CD14-positive monocyte (primary cell): ENCODE results near the gene PSMC1. TPM values are rescaled to one million over a fixed set of nuclear protein-coding genes. Genes with fewer than 3 reads are reported as not detected.
A peak's percentile ranks its signal among the peaks of the same experiment; 100 is the strongest.

ENCODE experiments used
- DNase-seq, 3 donors: peaks; one replicate each; pipeline ENCODE4 v3.0.0-alpha.2; 2011 to 2022
- H2AFZ ChIP-seq: 2 replicates; pipeline ENCODE4 v1.6.0; 2012; ENCODE audit warnings: mild to moderate bottlenecking, low read depth, low read length, inconsistent platforms; ENCODE audit not compliant: insufficient read depth, poor library complexity, severe bottlenecking
- H3K27ac ChIP-seq, 2 donors: 1 replicate in 1 of 2; 2 replicates in 1 of 2; pipeline ENCODE4 v1.5.1; 2012 to 2013; ENCODE audit warnings: low read length in 2 of 2, control low read depth in 1 of 2, inconsistent platforms in 1 of 2, low read depth in 1 of 2, mild to moderate bottlenecking in 1 of 2
- H3K27me3 ChIP-seq, 2 donors: one replicate each; pipeline versions ENCODE4 v1.6.0 to v1.6.1; 2011 to 2013; ENCODE audit warnings: low read length in 2 of 2; ENCODE audit not compliant: control insufficient read depth in 2 of 2, insufficient read depth in 2 of 2
- H3K36me3 ChIP-seq, 2 donors: replicated peaks in 1 of 2; 1 replicate in 1 of 2; 2 replicates in 1 of 2; pipeline versions ENCODE4 v1.5.1 to v1.6.1; 2012 to 2013; ENCODE audit warnings: low read length in 2 of 2, control low read depth in 1 of 2, inconsistent platforms in 1 of 2, mild to moderate bottlenecking in 1 of 2; ENCODE audit not compliant: insufficient read depth in 2 of 2, control insufficient read depth in 1 of 2
- H3K4me1 ChIP-seq, 2 donors: 1 replicate in 1 of 2; 2 replicates in 1 of 2; pipeline versions ENCODE4 v1.5.1 to v1.6.1; 2012 to 2013; ENCODE audit warnings: low read length in 2 of 2, control low read depth in 1 of 2, inconsistent platforms in 1 of 2, mild to moderate bottlenecking in 1 of 2, moderate library complexity in 1 of 2; ENCODE audit not compliant: insufficient read depth in 2 of 2, control insufficient read depth in 1 of 2
- H3K4me2 ChIP-seq: replicated peaks from 2 replicates; pipeline ENCODE3; 2012; ENCODE audit warnings: low read length, moderate library complexity, mild to moderate bottlenecking; ENCODE audit not compliant: poor library complexity, severe bottlenecking; ENCODE audit errors: extremely low read depth
- H3K4me3 ChIP-seq, 3 experiments: fragments of 200-600 bp in 1 of 3; sonication (generic) in 1 of 3; replicated peaks in 1 of 3; 1 replicate in 2 of 3; 2 replicates in 1 of 3; pipeline ENCODE4 v1.5.1; 2011 to 2013; ENCODE audit warnings: low read length in 3 of 3, mild to moderate bottlenecking in 3 of 3, control low read depth in 2 of 3, low read depth in 2 of 3, inconsistent platforms in 1 of 3, moderate library complexity in 1 of 3
- H3K79me2 ChIP-seq: 2 replicates; pipeline ENCODE4 v1.6.0; 2012; ENCODE audit warnings: mild to moderate bottlenecking, control low read depth, inconsistent platforms, low read length, moderate library complexity; ENCODE audit not compliant: insufficient read depth
- H3K9ac ChIP-seq: 2 replicates; pipeline ENCODE4 v1.6.0; 2017; ENCODE audit warnings: low read length, mild to moderate bottlenecking; ENCODE audit not compliant: insufficient read depth, poor library complexity, severe bottlenecking
- H3K9me3 ChIP-seq, 2 donors: replicated peaks in 1 of 2; 1 replicate in 1 of 2; 2 replicates in 1 of 2; pipeline versions ENCODE4 v1.5.1 to v1.6.1; 2012 to 2013; ENCODE audit warnings: low read length in 2 of 2, control low read depth in 1 of 2; ENCODE audit not compliant: control insufficient read depth in 1 of 2, insufficient read depth in 1 of 2
- H4K20me1 ChIP-seq: 2 replicates; pipeline ENCODE4 v1.6.0; 2012; ENCODE audit warnings: mild to moderate bottlenecking, low read length, control low read depth, moderate library complexity; ENCODE audit not compliant: insufficient read depth
- H3K27ac Mint-ChIP-seq, 7 donors: one replicate each; pipeline ENCODE4 v1.8.0; 2020; ENCODE audit warnings: mild to moderate bottlenecking in 7 of 7, mixed read lengths in 7 of 7, moderate library complexity in 6 of 7, inconsistent platforms in 2 of 7
- H3K27me3 Mint-ChIP-seq, 3 donors: one replicate each; pipeline ENCODE4 v1.8.0; 2021 to 2022; ENCODE audit warnings: low read depth in 3 of 3, mild to moderate bottlenecking in 3 of 3, mixed read lengths in 3 of 3, moderate library complexity in 3 of 3, inconsistent platforms in 1 of 3
- H3K36me3 Mint-ChIP-seq, 2 donors: one replicate each; pipeline ENCODE4 v1.8.0; 2020; ENCODE audit warnings: mixed read lengths in 2 of 2, inconsistent platforms in 1 of 2, mild to moderate bottlenecking in 1 of 2
- H3K4me1 Mint-ChIP-seq: one replicate; pipeline ENCODE4 v1.8.0; 2020; ENCODE audit warnings: mild to moderate bottlenecking, mixed read lengths
- H3K4me3 Mint-ChIP-seq, 2 donors: one replicate each; pipeline ENCODE4 v1.8.0; 2020; ENCODE audit warnings: mild to moderate bottlenecking in 2 of 2, mixed read lengths in 2 of 2, moderate library complexity in 1 of 2
- H3K9me3 Mint-ChIP-seq, 7 donors: one replicate each; pipeline ENCODE4 v1.8.0; 2020 to 2022; ENCODE audit warnings: mixed read lengths in 7 of 7, mild to moderate bottlenecking in 6 of 7, moderate library complexity in 6 of 7, inconsistent platforms in 2 of 7
- CTCF ChIP-seq: fragments of 200-600 bp; IDR thresholded peaks from one replicate; pipeline ENCODE4 v1.8.0; 2022; ENCODE audit warnings: antibody characterized with exemption, mild to moderate bottlenecking
- WGBS: methylation state at CpG from one replicate; pipeline ENCODE4 v1.1.5; 2013; ENCODE audit warnings: missing lambda C conversion rate; ENCODE audit not compliant: insufficient coverage; 5-methylcytosine and 5-hydroxymethylcytosine counted together
- intact Hi-C, 2 donors: fragments of 100-400 bp; cut with micrococcal nuclease; formaldehyde crosslinking; loops; one replicate each; pipeline versions ENCODE4 v1.15.0 to v1.15.1; 2023
- polyA plus RNA-seq, 3 donors: library from polyadenylated mRNA; depleted of rRNA in 1 of 3; unstranded in 2 of 3; stranded (reverse) in 1 of 3; fragments of 300-500 nt in 2 of 3; fragments of >200 nt in 1 of 3; fragmentation: Illumina TruSeq in 2 of 3; gene quantifications; 1 replicate in 2 of 3; 2 replicates in 1 of 3; pipeline ENCODE4 v1.2.3, GENCODE V29; 2012 to 2021

PSMC1 gene
- polyA plus RNA-seq, 3 donors, result 53.4 to 158 (median 128) TPM

DNA sequence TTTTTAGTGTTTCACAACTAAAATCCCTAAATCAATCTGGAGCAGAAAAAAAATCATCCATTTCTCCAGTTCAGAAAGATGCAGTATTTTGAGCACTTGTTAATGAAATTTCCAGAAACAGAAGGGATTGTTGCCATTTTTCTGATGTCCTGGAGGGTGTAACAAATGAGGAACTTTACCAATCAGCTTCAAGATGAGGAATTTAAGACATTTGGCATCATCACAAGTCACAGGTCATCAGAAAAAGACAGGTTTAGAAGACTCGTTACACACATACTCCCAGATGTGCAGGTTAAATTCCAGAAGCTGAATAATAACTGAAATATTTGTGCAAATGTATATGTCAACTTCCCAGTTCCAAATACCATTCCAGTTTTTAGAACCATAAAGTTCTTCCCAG is 482 bp upstream of the PSMC1 start:
- Histone ChIP-seq H3K36me3 (peaks cover 16 to 25% of the 10 kb centered on the region in 2 donors), H2AFZ (peak overlapping the region; percentile 96), H4K20me1 (peaks cover 9% of the 10 kb centered on the region), H3K4me3 (peak overlapping the region; percentile 69 to 97 (median 89)), H3K4me1 (peaks cover 14 to 23% of the 10 kb centered on the region in 2 donors), H3K9ac (peak overlapping the region; percentile 98), H3K27me3 (peaks cover 0 to 4% of the 10 kb centered on the region in 2 donors), H3K79me2 (peaks cover 30% of the 10 kb centered on the region), H3K9me3 (no peaks in the 10 kb centered on the region), H3K27ac (peak overlapping the region in 1 of 2 donors; percentile 96), H3K4me2 (peak overlapping the region; percentile 95)
- no CpG with 5 or more reads among the region's 1 CpG for WGBS
- Mint-ChIP-seq H3K36me3 (peaks cover 13 to 22% of the 10 kb centered on the region in 2 donors), H3K27me3 (peaks cover 14 to 21% (median 21%) of the 10 kb centered on the region in 3 donors), H3K9me3 (peaks cover 2 to 7% (median 4%) of the 10 kb centered on the region in 7 donors), H3K4me1 (peaks cover 22% of the 10 kb centered on the region), H3K27ac (no peak overlapping the region), H3K4me3 (peak overlapping the region; percentile 97 to 99)
- no peak for TF ChIP-seq CTCF
- no peak for DNase-seq
- intact Hi-C loops, result loop anchor here (5.0 to 10.0 kb wide), 2 partner anchors 126 to 301 kb away; partner anchors contain the start of genes EFCAB11 (in 2 of the 2) and TDP1 (in 2 of the 2)

GRCh38 chr14:90263748-90264449 is 7.5 kb downstream of the PSMC1 start:
- H3K36me3 ChIP-seq, result peaks cover 87 to 97% of the 10 kb centered on the region in 2 donors
- H3K27me3 Mint-ChIP-seq, result no peaks in the 10 kb centered on the region
- no peaks in the 10 kb centered on the region for H3K27me3 ChIP-seq
- H3K4me3 Mint-ChIP-seq, result no peak overlapping the region
- H3K79me2 ChIP-seq, result peaks cover 7% of the 10 kb centered on the region
- TF ChIP-seq CTCF, result no peak
- H3K4me1 Mint-ChIP-seq, result no peaks in the 10 kb centered on the region
- H3K9ac ChIP-seq, result no peak overlapping the region
- H3K4me3 ChIP-seq, result no peak overlapping the region
- H3K36me3 Mint-ChIP-seq, result peaks cover 77 to 85% of the 10 kb centered on the region in 2 donors
- 95% methylated on average over 5 of the region's 8 CpGs for whole genome bisulfite sequencing
- no peak overlapping the region for H2AFZ ChIP-seq
- H3K9me3 Mint-ChIP-seq, result peaks cover 0 to 4% (median 0%) of the 10 kb centered on the region in 7 donors
- H3K4me2 ChIP-seq, result no peak overlapping the region
- intact Hi-C loops, result no loop called here
- peak overlapping the region in 1 of 2 donors; percentile 42 for H3K27ac ChIP-seq
- H4K20me1 ChIP-seq, result peaks cover 3% of the 10 kb centered on the region
- no peaks in the 10 kb centered on the region for H3K9me3 ChIP-seq
- DNase-seq, result no peak
- peak overlapping the region in 3 of 7 donors; percentile 40 to 70 (median 59) for H3K27ac Mint-ChIP-seq
- no peaks in the 10 kb centered on the region for H3K4me1 ChIP-seq
